Measurements from ENCODE around the gene RASGRP2.

RASGRP2 gene

GRCh38 chr11:64743591-64744543 lies at the start of gene RASGRP2:
RASGRP2 (minus strand) TSS chr11:64744142; CDS start chr11:64742866, 1,276 bp downstream.
- peak; percentile 68 for DNase-seq (ENCODE audit: low spot score)

GRCh38 chr11:64792482-64792881 lies 48.5 kb upstream of the RASGRP2 start:
- no peak for DNase-seq (ENCODE audit: low spot score)

GRCh38 chr11:64791781-64792291 lies 47.9 kb upstream of the RASGRP2 start:
- DNase-seq (ENCODE audit: low spot score) = no peak

- no peak for DNase-seq (ENCODE audit: low spot score)
Observed at GRCh38 chr11:64790205-64791095, 46.5 kb upstream of the RASGRP2 start.

GRCh38 chr11:64789331-64790204 lies 45.6 kb upstream of the RASGRP2 start:
- DNase-seq (ENCODE audit: low spot score) = no peak

- DNase-seq (ENCODE audit: low spot score) = no peak
Observed at GRCh38 chr11:64788321-64789215, 44.6 kb upstream of the RASGRP2 start.

- DNase-seq (ENCODE audit: low spot score) = peak; percentile 52
Observed at GRCh38 chr11:64787526-64788320, 43.8 kb upstream of the RASGRP2 start.

GRCh38 chr11:64786308-64786707 lies 42.4 kb upstream of the RASGRP2 start:
- no peak for DNase-seq (ENCODE audit: low spot score)

- DNase-seq (ENCODE audit: low spot score) = no peak
Observed at GRCh38 chr11:64784813-64785581, 41.1 kb upstream of the RASGRP2 start.

GRCh38 chr11:64778473-64779298 lies 34.7 kb upstream of the RASGRP2 start, which contains the start of gene SF1:
SF1 (minus strand) TSS chr11:64778542; CDS start chr11:64778392, 150 bp downstream.
- peak; percentile 99 for DNase-seq (ENCODE audit: low spot score)

GRCh38 chr11:64778223-64778472 lies 34.2 kb upstream of the RASGRP2 start:
- no peak for DNase-seq (ENCODE audit: low spot score)

GRCh38 chr11:64777449-64778222 lies 33.7 kb upstream of the RASGRP2 start:
- peak; percentile 65 for DNase-seq (ENCODE audit: low spot score)

GRCh38 chr11:64776875-64777274 lies 32.9 kb upstream of the RASGRP2 start:
- DNase-seq (ENCODE audit: low spot score) = no peak

- DNase-seq (ENCODE audit: low spot score) = no peak
Observed at GRCh38 chr11:64776425-64776824, 32.5 kb upstream of the RASGRP2 start.

- DNase-seq (ENCODE audit: low spot score) = no peak
Observed at GRCh38 chr11:64774144-64774543, 30.2 kb upstream of the RASGRP2 start.

GRCh38 chr11:64772303-64773018 lies 28.5 kb upstream of the RASGRP2 start:
- DNase-seq (ENCODE audit: low spot score) = no peak

GRCh38 chr11:64771861-64772260 lies 27.9 kb upstream of the RASGRP2 start:
- DNase-seq (ENCODE audit: low spot score) = no peak
